SK-N-MC (cell line): Measurements from ENCODE around the gene VARS2.

Source experiments
- EZH2 ChIP-seq: fragments of 200-600 bp; sonication (generic); IDR thresholded peaks from one replicate; pipeline ENCODE4 v1.6.1; 2017; ENCODE audit warnings: antibody characterized with exemption
- POLR2AphosphoS5 ChIP-seq: IDR thresholded peaks from 2 replicates; pipeline ENCODE4 v1.6.1; 2012; ENCODE audit warnings: mild to moderate bottlenecking, low read depth, low read length, borderline replicate concordance

DNA sequence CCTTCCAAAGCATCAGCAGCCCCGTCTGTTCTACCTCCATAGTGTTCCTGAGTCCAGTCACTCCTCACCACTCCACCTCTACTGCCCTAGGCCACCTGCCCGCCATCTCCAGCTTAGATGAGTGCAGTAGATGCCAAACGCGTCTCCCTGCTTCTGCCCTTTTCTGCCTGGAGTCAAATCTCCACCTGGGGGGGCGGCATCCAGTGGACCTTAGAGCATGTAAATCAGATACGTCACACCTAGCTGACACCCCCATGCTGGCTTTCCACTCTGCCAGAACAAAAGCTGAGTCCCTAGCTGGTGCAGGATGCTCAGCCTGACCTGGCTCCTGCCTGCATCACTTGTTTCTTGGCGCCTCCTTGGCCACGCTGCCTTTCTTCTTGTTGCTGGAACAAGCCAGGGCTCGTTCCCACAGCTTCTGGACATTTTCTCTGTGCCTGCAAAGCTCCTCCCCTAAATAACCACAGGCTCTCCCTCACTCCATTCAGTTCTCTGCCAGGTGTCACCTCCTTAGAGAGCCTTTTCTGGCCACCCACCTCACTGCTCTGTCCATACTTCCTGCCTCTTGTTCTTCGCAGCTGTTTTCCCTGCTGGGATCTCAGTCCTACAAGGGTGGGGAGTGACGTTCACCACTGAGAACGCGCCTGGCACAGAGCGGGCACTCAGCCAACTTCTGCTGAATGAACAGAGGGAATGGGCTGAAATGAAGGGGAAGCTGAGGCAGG lies 24.0 kb upstream of the VARS2 start:
- no peak for TF ChIP-seq POLR2AphosphoS5
- no peak for TF ChIP-seq EZH2
